ENCODE measurements around the gene TBX2. TPM values are rescaled to one million over a fixed set of nuclear protein-coding genes. Genes with fewer than 3 reads are reported as not detected.
A peak's percentile ranks its signal among the peaks of the same experiment; 100 is the strongest.

The TBX2 gene
- total and polyA plus RNA-seq, 2 of the 13 experiments (the other 11 are each of a cell fraction or from before 2014, with no cell fraction given) = 2.8 to 15.3 TPM

DNA sequence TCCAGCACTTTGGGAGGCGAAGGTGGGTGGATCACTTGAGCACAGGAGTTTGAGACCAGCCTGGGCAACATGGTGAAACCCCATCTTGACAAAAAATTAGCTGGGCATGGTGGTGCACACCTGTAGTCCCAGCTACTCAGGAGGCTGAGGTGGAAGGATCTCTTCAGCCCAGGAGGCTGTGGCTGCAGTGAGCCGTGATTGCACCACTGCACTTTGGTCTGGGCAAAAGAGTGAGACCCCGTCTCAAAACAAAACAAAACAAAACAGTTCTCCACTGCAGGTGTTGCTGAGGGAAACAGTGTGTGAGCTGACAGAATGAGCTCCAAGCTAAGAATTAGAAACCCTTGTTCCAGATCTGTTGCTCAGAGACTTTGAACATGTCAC is 35.2 kb upstream of the TBX2 start (continued):
- TF ChIP-seq, protein P1, sequence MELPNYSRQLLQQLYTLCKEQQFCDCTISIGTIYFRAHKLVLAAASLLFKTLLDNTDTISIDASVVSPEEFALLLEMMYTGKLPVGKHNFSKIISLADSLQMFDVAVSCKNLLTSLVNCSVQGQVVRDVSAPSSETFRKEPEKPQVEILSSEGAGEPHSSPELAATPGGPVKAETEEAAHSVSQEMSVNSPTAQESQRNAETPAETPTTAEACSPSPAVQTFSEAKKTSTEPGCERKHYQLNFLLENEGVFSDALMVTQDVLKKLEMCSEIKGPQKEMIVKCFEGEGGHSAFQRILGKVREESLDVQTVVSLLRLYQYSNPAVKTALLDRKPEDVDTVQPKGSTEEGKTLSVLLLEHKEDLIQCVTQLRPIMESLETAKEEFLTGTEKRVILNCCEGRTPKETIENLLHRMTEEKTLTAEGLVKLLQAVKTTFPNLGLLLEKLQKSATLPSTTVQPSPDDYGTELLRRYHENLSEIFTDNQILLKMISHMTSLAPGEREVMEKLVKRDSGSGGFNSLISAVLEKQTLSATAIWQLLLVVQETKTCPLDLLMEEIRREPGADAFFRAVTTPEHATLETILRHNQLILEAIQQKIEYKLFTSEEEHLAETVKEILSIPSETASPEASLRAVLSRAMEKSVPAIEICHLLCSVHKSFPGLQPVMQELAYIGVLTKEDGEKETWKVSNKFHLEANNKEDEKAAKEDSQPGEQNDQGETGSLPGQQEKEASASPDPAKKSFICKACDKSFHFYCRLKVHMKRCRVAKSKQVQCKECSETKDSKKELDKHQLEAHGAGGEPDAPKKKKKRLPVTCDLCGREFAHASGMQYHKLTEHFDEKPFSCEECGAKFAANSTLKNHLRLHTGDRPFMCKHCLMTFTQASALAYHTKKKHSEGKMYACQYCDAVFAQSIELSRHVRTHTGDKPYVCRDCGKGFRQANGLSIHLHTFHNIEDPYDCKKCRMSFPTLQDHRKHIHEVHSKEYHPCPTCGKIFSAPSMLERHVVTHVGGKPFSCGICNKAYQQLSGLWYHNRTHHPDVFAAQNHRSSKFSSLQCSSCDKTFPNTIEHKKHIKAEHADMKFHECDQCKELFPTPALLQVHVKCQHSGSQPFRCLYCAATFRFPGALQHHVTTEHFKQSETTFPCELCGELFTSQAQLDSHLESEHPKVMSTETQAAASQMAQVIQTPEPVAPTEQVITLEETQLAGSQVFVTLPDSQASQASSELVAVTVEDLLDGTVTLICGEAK (IDR thresholded peaks at IDR 0.05) = no peak
- TF ChIP-seq, protein P1 (CRISPR knock-in tag; IDR thresholded peaks at IDR 0.05) = no peak
- TF ChIP-seq KDM2A (CRISPR knock-in tag; IDR thresholded peaks at IDR 0.05; ENCODE audit: borderline replicate concordance, low read depth) (no peak; the same call in 1 of the 2 replicates), ZNF431 (CRISPR knock-in tag; IDR thresholded peaks at IDR 0.05; ENCODE audit: borderline replicate concordance, low read depth) (no peak), ZFP91 (CRISPR knock-in tag; IDR thresholded peaks at IDR 0.05; ENCODE audit: borderline replicate concordance) (0 out of 2 replicates have a peak, but pooled peaks have one; percentile 5), NONO (IDR thresholded peaks at IDR 0.05) (no peak), NONO (CRISPR knock-in tag; conservative IDR thresholded peaks at IDR 0.05) (no peak)
- TF ChIP-seq, protein P2, sequence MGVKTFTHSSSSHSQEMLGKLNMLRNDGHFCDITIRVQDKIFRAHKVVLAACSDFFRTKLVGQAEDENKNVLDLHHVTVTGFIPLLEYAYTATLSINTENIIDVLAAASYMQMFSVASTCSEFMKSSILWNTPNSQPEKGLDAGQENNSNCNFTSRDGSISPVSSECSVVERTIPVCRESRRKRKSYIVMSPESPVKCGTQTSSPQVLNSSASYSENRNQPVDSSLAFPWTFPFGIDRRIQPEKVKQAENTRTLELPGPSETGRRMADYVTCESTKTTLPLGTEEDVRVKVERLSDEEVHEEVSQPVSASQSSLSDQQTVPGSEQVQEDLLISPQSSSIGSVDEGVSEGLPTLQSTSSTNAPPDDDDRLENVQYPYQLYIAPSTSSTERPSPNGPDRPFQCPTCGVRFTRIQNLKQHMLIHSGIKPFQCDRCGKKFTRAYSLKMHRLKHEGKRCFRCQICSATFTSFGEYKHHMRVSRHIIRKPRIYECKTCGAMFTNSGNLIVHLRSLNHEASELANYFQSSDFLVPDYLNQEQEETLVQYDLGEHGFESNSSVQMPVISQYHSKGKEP (CRISPR knock-in tag; IDR thresholded peaks at IDR 0.05) = no peak
- TF ChIP-seq, protein P3, sequence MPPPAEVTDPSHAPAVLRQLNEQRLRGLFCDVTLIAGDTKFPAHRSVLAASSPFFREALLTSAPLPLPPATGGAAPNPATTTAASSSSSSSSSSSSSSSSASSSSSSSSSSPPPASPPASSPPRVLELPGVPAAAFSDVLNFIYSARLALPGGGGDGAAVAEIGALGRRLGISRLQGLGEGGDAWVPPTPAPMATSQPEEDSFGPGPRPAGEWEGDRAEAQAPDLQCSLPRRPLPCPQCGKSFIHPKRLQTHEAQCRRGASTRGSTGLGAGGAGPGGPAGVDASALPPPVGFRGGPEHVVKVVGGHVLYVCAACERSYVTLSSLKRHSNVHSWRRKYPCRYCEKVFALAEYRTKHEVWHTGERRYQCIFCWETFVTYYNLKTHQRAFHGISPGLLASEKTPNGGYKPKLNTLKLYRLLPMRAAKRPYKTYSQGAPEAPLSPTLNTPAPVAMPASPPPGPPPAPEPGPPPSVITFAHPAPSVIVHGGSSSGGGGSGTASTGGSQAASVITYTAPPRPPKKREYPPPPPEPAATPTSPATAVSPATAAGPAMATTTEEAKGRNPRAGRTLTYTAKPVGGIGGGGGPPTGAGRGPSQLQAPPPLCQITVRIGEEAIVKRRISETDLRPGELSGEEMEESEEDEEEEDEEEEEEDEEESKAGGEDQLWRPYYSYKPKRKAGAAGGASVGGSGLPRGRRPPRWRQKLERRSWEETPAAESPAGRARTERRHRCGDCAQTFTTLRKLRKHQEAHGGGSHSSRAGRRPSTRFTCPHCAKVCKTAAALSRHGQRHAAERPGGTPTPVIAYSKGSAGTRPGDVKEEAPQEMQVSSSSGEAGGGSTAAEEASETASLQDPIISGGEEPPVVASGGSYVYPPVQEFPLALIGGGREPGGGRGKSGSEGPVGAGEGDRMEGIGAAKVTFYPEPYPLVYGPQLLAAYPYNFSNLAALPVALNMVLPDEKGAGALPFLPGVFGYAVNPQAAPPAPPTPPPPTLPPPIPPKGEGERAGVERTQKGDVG (CRISPR knock-in tag; IDR thresholded peaks at IDR 0.05; ENCODE audit: borderline replicate concordance) = no peak
- TF ChIP-seq, protein P4, sequence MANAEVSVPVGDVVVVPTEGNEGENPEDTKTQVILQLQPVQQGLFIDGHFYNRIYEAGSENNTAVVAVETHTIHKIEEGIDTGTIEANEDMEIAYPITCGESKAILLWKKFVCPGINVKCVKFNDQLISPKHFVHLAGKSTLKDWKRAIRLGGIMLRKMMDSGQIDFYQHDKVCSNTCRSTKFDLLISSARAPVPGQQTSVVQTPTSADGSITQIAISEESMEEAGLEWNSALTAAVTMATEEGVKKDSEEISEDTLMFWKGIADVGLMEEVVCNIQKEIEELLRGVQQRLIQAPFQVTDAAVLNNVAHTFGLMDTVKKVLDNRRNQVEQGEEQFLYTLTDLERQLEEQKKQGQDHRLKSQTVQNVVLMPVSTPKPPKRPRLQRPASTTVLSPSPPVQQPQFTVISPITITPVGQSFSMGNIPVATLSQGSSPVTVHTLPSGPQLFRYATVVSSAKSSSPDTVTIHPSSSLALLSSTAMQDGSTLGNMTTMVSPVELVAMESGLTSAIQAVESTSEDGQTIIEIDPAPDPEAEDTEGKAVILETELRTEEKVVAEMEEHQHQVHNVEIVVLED (CRISPR knock-in tag; IDR thresholded peaks at IDR 0.05; ENCODE audit: borderline replicate concordance) = no peak
